Endothelial cell of umbilical vein (primary cell): ENCODE data around the gene NECTIN3.

Source experiments
- EZH2 ChIP-seq: IDR thresholded peaks from 2 replicates; pipeline ENCODE4 v1.6.1; 2012; ENCODE audit warnings: borderline replicate concordance, low read depth, mild to moderate bottlenecking, moderate library complexity, low read length, inconsistent platforms; ENCODE audit not compliant: severe bottlenecking
- POLR2A ChIP-seq: IDR thresholded peaks from 2 replicates; pipeline ENCODE4 v1.6.1; 2012; ENCODE audit warnings: low read depth, mild to moderate bottlenecking, control low read depth, low read length
- POLR2AphosphoS5 ChIP-seq: IDR thresholded peaks from 2 replicates; pipeline ENCODE4 v1.6.1; 2012; ENCODE audit warnings: low read depth, mild to moderate bottlenecking, control low read depth, low read length, moderate library complexity; ENCODE audit not compliant: insufficient read depth
- TF ChIP-seq, protein P1 (sequence below), 2 donors: IDR thresholded peaks; 1 replicate in 1 of 2; 2 replicates in 1 of 2; pipeline ENCODE4 v1.5.1; 2011; ENCODE audit warnings: low read length in 2 of 2, mild to moderate bottlenecking in 2 of 2, moderate library complexity in 2 of 2, control low read depth in 1 of 2, inconsistent platforms in 1 of 2, low read depth in 1 of 2; ENCODE audit not compliant: insufficient read depth in 1 of 2; ENCODE audit errors: extremely low read depth in 1 of 2

DNA sequence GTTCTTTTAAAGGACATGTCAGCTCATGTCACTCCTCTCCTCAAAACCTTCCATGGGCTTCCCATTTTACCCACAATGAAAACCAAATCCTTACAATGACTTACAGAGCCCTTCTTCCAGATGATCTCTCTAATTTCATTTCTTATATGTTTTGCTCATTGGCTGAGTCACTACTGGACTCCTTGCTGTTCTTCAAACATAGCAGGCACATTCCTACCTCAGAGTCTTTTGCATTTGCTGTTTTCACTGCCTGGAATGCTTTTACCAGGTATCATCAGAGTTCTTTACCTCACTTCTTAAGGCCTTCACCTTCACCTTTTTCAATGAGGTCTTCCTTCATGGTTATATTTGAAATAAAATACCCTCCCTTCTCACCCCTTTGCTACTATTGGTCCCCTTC lies 57.3 kb downstream of the NECTIN3 start:
- TF ChIP-seq, protein P1, sequence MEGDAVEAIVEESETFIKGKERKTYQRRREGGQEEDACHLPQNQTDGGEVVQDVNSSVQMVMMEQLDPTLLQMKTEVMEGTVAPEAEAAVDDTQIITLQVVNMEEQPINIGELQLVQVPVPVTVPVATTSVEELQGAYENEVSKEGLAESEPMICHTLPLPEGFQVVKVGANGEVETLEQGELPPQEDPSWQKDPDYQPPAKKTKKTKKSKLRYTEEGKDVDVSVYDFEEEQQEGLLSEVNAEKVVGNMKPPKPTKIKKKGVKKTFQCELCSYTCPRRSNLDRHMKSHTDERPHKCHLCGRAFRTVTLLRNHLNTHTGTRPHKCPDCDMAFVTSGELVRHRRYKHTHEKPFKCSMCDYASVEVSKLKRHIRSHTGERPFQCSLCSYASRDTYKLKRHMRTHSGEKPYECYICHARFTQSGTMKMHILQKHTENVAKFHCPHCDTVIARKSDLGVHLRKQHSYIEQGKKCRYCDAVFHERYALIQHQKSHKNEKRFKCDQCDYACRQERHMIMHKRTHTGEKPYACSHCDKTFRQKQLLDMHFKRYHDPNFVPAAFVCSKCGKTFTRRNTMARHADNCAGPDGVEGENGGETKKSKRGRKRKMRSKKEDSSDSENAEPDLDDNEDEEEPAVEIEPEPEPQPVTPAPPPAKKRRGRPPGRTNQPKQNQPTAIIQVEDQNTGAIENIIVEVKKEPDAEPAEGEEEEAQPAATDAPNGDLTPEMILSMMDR (IDR thresholded peaks at IDR 0.05; ENCODE audit: extremely low read depth in 1 of 2, insufficient read depth in 1 of 2, low read depth in 1 of 2, low read length in 2 of 2): no peak
- TF ChIP-seq POLR2A (no peak), EZH2 (no peak), POLR2AphosphoS5 (no peak)
